CD4-positive, CD25-positive, alpha-beta regulatory T cell (primary cell): ENCODE measurements around the gene DNALI1. TPM values are rescaled to one million over a fixed set of nuclear protein-coding genes. Genes with fewer than 3 reads are reported as not detected.
"Not testable (repeated sequence)": the region's sequence is repeated elsewhere in the genome, so short reads cannot be mapped to it uniquely, and the experiment has no call there.

Source experiments
- ATAC-seq, 2 donors: fragments of 150-1000 bp; cut with Tn5 transposase; one replicate each; pipeline ENCODE4 v1.10.0; 2021; ENCODE audit warnings: low read depth in 2 of 2, moderate number of reproducible peaks in 2 of 2, moderate library complexity in 1 of 2
- DNase-seq, 3 donors: peaks; one replicate each; pipeline versions ENCODE4 v3.0.0 to v3.0.0-alpha.2; 2012 to 2022; ENCODE audit warnings: mixed read lengths in 1 of 3
- H3K27ac ChIP-seq: one replicate; pipeline ENCODE4 v1.7.0; 2013; ENCODE audit warnings: mild to moderate bottlenecking, low read length; ENCODE audit not compliant: insufficient read depth, poor library complexity, severe bottlenecking
- H3K27me3 ChIP-seq: one replicate; pipeline ENCODE4 v1.7.0; 2013; ENCODE audit warnings: low read length; ENCODE audit not compliant: control insufficient read depth, insufficient read depth
- H3K36me3 ChIP-seq: one replicate; pipeline ENCODE4 v1.7.0; 2013; ENCODE audit warnings: mild to moderate bottlenecking, low read length, moderate library complexity; ENCODE audit not compliant: control insufficient read depth, insufficient read depth
- H3K4me1 ChIP-seq: 2 replicates; pipeline ENCODE4 v1.7.0; 2013; ENCODE audit warnings: mild to moderate bottlenecking, low read length; ENCODE audit not compliant: insufficient read depth, control insufficient read depth, poor library complexity, severe bottlenecking
- H3K4me3 ChIP-seq: one replicate; pipeline ENCODE4 v1.7.0; 2013; ENCODE audit warnings: low read depth, mild to moderate bottlenecking, low read length, moderate library complexity
- H3K9me3 ChIP-seq, 2 experiments: 1 replicate in 1 of 2; 2 replicates in 1 of 2; pipeline ENCODE4 v1.7.0; 2013; ENCODE audit warnings: low read length in 2 of 2, mild to moderate bottlenecking in 1 of 2, moderate library complexity in 1 of 2; ENCODE audit not compliant: control insufficient read depth in 2 of 2
- H3K27ac Mint-ChIP-seq, 3 donors: one replicate each; pipeline ENCODE4 v1.8.0; 2020 to 2022; ENCODE audit warnings: mild to moderate bottlenecking in 3 of 3, mixed read lengths in 3 of 3, moderate library complexity in 2 of 3
- H3K27me3 Mint-ChIP-seq: one replicate; pipeline ENCODE4 v1.8.0; 2022; ENCODE audit warnings: mild to moderate bottlenecking, mixed read lengths
- H3K36me3 Mint-ChIP-seq: one replicate; pipeline ENCODE4 v1.8.0; 2020; ENCODE audit warnings: mixed read lengths
- H3K4me1 Mint-ChIP-seq, 4 donors: one replicate each; pipeline ENCODE4 v1.8.0; 2020 to 2022; ENCODE audit warnings: mixed read lengths in 4 of 4, mild to moderate bottlenecking in 1 of 4
- H3K4me3 Mint-ChIP-seq, 4 donors: one replicate each; pipeline ENCODE4 v1.8.0; 2020 to 2022; ENCODE audit warnings: mild to moderate bottlenecking in 4 of 4, mixed read lengths in 4 of 4, moderate library complexity in 3 of 4
- H3K9me3 Mint-ChIP-seq, 7 donors: one replicate each; pipeline ENCODE4 v1.8.0; 2020 to 2022; ENCODE audit warnings: mixed read lengths in 7 of 7, mild to moderate bottlenecking in 3 of 7, moderate library complexity in 2 of 7
- polyA plus RNA-seq, 4 donors: library from polyadenylated mRNA; unstranded; fragments of 300-500 nt; fragmentation: Illumina TruSeq; gene quantifications; one replicate each; pipeline ENCODE4 v1.2.3, GENCODE V29; 2021
- total RNA-seq: library from RNA; stranded (reverse); gene quantifications from one replicate; pipeline ENCODE4 v1.2.3, GENCODE V29; 2022

The DNALI1 gene
- total and polyA plus RNA-seq, 5 donors from 2014 or later: 0.22 to 0.32 (median 0.25) TPM; not detected in 2

DNA sequence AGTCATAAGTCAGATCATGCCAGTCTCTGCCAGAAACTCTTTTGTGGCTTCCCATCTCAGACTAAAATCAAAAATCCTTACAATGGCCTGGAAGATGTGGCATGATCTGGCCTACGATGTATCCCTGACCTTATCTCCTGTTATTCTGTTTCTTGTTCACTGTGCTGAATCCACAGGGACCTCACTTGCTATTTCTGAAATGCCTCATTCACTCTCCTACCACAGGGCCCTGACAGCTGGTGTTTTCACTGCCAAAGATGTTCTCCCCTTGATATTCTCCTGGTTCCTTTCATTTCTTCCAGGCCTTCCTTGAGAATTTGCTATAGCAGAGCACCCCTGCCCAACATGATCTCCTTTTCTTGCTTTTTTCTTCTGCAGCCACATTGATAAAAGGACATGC is 1.7 kb downstream of the DNALI1 start:
- H3K4me1 ChIP-seq: peaks cover 3% of the 10 kb centered on the region
- peaks cover 7 to 12% (median 8%) of the 10 kb centered on the region in 4 donors for H3K4me1 Mint-ChIP-seq
- H3K9me3 Mint-ChIP-seq: no peaks in the 10 kb centered on the region
- H3K27ac Mint-ChIP-seq: no peak overlapping the region
- no peaks in the 10 kb centered on the region for H3K36me3 ChIP-seq
- no peak overlapping the region for H3K4me3 ChIP-seq
- H3K4me3 Mint-ChIP-seq: peak overlapping the region in 2 of 4 donors; percentile 22 to 70
- peaks cover 3% of the 10 kb centered on the region for H3K36me3 Mint-ChIP-seq
- ATAC-seq (no peak), DNase-seq (no peak)
- H3K27me3 ChIP-seq: no peaks in the 10 kb centered on the region
- H3K9me3 ChIP-seq: no peaks in the 10 kb centered on the region
- H3K27me3 Mint-ChIP-seq: peaks cover 6% of the 10 kb centered on the region
- no peak overlapping the region for H3K27ac ChIP-seq

DNA sequence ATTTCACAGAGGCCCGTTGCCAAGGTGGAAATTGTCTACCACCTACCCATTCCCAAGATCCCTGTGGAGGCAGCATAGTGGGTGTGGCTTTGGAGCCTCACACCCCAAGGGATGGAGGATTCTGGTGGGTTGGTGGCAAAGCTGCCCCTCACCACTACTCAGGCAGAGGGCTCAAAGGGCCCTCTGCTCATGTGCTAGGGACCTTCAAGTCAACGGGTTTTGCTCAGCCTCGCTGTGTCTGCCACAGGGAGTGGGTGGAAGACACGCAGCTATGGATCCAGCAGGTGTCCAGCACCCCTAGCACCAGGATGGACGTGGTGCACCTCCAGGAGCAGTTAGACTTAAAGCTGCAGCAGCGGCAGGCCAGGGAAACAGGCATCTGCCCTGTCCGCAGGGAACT is 2.3 kb downstream of the DNALI1 start:
- peak overlapping the region in 1 of 4 donors; percentile 34 for H3K4me3 Mint-ChIP-seq
- Histone ChIP-seq H3K9me3 (no peaks in the 10 kb centered on the region), H3K36me3 (no peaks in the 10 kb centered on the region), H3K4me1 (no peaks in the 10 kb centered on the region), H3K4me3 (no peak overlapping the region), H3K27me3 (no peaks in the 10 kb centered on the region), H3K27ac (no peak overlapping the region)
- no peak for DNase-seq
- H3K9me3 Mint-ChIP-seq: no peaks in the 10 kb centered on the region
- peaks cover 6% of the 10 kb centered on the region for H3K27me3 Mint-ChIP-seq
- H3K36me3 Mint-ChIP-seq: peaks cover 2% of the 10 kb centered on the region
- H3K27ac Mint-ChIP-seq: no peak overlapping the region
- H3K4me1 Mint-ChIP-seq: peaks cover 3 to 9% (median 5%) of the 10 kb centered on the region in 4 donors
- no peak for ATAC-seq

DNA sequence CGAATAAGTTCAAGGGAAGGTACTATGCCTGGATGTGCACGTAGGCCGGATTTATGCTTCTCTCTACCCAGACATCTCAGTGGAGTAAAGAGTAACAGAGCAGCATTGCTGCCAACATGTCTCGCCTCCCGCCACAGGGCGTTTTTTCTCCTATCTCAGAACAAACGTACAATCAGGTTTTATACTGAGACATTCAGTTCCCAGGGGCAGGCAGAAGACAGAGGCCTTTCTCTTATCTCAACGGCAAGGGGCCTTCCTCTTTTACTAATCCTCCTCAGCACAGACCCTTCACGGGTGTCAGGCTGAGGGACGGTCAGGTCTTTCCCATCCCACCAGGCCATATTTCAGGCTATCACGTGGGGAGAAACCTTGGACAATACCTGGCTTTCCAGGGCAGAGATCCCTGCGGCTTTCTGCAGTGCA is 3.2 kb downstream of the DNALI1 start:
- H3K4me3 ChIP-seq, H3K36me3 Mint-ChIP-seq, ATAC-seq, H3K4me1 ChIP-seq, H3K9me3 Mint-ChIP-seq, H3K27ac ChIP-seq, H3K27me3 Mint-ChIP-seq, H3K4me1 Mint-ChIP-seq, H3K9me3 ChIP-seq, H3K36me3 ChIP-seq, DNase-seq, H3K27me3 ChIP-seq, H3K27ac Mint-ChIP-seq: not testable (repeated sequence)
- peak overlapping the region in 1 of 4 donors; percentile 33 for H3K4me3 Mint-ChIP-seq

DNA sequence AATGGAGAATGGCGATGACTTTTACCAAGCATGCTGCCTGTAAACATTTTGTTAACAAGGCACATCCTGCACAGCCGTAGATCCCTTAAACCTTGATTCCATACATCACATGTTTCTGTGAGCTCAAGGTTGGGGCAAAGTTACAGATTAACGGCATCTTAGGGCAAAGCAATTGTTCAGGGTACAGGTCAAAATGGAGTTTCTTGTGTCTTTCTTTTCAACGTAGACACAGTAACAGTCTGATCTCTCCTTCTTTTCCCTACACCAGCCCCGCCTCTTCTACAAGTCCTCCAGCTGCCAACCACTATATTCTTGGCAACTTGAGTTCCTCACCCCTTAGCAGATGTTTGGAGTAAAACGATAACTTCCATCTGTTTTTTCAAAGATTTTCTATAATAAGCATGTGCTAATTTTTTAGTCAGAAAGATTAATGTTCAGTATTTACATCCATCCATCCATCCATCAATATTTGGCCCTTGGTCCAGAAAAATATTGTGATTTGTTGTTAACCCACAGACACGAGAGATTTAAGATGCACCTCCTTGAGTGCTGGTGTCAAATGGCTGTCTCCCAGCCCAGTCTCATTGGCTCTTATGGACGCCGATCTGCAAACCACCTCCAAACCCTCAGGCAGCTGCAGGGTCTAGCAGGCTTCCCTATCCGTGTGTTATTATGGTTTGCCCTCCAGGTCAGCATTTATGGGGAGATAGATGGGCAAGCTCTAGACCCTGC is 3.8 kb downstream of the DNALI1 start:
- no peaks in the 10 kb centered on the region for H3K9me3 Mint-ChIP-seq
- Histone ChIP-seq H3K27ac (no peak overlapping the region), H3K27me3 (no peaks in the 10 kb centered on the region), H3K36me3 (peaks cover 8% of the 10 kb centered on the region), H3K4me1 (no peaks in the 10 kb centered on the region), H3K9me3 (no peaks in the 10 kb centered on the region), H3K4me3 (no peak overlapping the region)
- H3K27ac Mint-ChIP-seq: peak overlapping the region in 1 of 3 donors; percentile 66
- ATAC-seq (no peak), DNase-seq (no peak)
- H3K27me3 Mint-ChIP-seq: peaks cover 6% of the 10 kb centered on the region
- H3K36me3 Mint-ChIP-seq: peaks cover 3% of the 10 kb centered on the region
- peak overlapping the region in 1 of 4 donors; percentile 21 for H3K4me3 Mint-ChIP-seq
- peaks cover 0 to 7% (median 1%) of the 10 kb centered on the region in 4 donors for H3K4me1 Mint-ChIP-seq

DNA sequence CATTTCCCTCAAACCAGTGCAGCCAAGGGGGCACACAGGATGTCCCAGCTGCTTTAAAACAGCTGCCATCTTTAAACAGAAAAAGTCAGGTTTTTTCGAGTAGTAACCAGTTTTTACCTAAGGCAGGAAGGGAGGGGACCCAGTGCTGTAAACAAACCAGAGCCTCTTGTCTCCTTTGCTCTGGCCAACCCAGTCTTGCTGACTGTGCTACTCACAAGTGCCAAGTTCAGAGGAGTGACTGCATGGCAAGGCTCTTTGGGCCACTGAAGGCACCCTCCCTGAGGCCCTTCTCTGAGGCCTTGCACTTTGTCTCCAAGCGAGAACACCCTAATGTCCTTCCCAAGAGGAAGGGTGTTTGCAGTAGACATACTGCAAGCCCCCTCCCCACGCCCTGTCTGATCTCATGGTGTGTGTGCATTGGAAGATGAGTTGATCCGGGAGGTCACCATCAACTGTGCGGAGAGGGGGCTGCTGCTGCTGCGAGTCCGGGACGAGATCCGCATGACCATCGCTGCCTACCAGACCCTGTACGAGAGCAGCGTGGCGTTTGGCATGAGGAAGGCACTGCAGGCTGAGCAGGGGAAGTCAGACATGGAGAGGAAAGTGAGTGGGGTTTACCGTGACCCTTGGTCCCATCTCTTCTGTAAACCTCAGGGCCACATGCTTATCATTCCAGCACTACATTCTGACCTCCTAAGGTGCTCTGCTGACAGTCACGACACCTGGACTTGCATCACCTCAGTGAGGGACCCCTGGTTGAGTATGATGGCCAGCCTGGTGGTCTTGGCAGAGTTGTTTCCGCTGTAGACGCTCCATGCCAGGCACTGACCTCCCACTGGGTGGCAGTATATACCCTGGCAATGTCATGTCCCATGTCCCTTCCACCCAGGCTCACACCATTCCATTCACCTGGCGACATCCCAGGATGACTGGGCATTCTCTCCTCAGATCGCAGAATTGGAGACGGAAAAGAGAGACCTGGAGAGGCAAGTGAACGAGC is 4.7 kb downstream of the DNALI1 start:
- Histone ChIP-seq H3K27ac (no peak overlapping the region), H3K4me1 (no peaks in the 10 kb centered on the region), H3K4me3 (no peak overlapping the region), H3K27me3 (no peaks in the 10 kb centered on the region), H3K9me3 (no peaks in the 10 kb centered on the region), H3K36me3 (peaks cover 17% of the 10 kb centered on the region)
- no peak for ATAC-seq
- Mint-ChIP-seq H3K27ac (peak overlapping the region in 2 of 3 donors; percentile 73 to 84), H3K27me3 (peaks cover 6% of the 10 kb centered on the region), H3K36me3 (peaks cover 9% of the 10 kb centered on the region), H3K4me1 (peaks cover 0 to 7% (median 1%) of the 10 kb centered on the region in 4 donors), H3K4me3 (no peak overlapping the region), H3K9me3 (no peaks in the 10 kb centered on the region)
- DNase-seq: peak in 2 of 3 donors; percentile 14 to 82

DNA sequence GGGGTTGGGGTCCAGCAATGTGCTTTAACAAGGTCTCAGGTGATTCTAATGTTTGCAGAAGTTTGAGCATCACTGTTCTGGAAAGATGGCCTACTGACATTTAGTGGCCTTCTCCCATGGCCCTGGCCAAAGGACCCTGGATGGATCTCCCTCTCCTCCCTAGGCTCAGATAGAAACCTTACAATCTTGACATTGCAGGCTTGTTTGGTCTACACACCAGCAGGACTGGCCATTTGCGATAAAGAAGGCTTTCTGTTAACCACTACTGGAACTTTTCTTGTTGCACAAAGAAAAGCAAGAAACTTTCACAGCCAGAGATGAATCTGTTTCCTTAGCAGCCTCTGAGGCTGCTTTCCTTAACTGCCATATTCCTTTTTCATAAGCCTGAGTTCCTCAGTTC is 6.2 kb downstream of the DNALI1 start:
- peaks cover 23% of the 10 kb centered on the region for H3K36me3 Mint-ChIP-seq
- Histone ChIP-seq H3K27me3 (no peaks in the 10 kb centered on the region), H3K36me3 (peaks cover 32% of the 10 kb centered on the region), H3K27ac (no peak overlapping the region), H3K4me1 (no peaks in the 10 kb centered on the region), H3K4me3 (no peak overlapping the region), H3K9me3 (no peaks in the 10 kb centered on the region)
- H3K27ac Mint-ChIP-seq: peak overlapping the region in 1 of 3 donors; percentile 29
- no peak for DNase-seq
- peaks cover 0 to 4% (median 1%) of the 10 kb centered on the region in 4 donors for H3K4me1 Mint-ChIP-seq
- peaks cover 6% of the 10 kb centered on the region for H3K27me3 Mint-ChIP-seq
- no peak for ATAC-seq
- no peaks in the 10 kb centered on the region for H3K9me3 Mint-ChIP-seq
- no peak overlapping the region for H3K4me3 Mint-ChIP-seq

DNA sequence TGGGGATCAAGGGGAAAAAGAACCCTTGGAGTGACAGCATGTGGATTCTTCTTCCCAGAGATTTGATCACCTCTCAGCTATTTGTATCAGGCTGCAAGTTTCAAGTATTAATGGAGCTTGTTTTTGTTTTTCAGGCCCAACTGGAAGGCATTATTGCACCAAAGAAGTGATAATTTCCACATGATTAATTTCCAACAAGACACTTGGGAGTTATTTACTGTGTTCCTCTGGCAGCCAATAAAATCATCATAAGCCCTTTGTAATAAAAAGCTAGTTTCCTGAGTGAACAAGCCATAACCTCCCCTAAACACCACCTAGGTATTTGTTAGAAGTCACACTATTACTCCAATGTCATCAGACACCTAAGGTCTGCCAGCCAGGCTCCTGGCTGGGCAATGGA is 8.2 kb downstream of the DNALI1 start:
- no peak for DNase-seq
- no peaks in the 10 kb centered on the region for H3K27me3 ChIP-seq
- no peak overlapping the region for H3K4me3 Mint-ChIP-seq
- no peak overlapping the region for H3K27ac ChIP-seq
- peaks cover 6% of the 10 kb centered on the region for H3K27me3 Mint-ChIP-seq
- H3K27ac Mint-ChIP-seq: peak overlapping the region in 1 of 3 donors; percentile 44
- H3K9me3 Mint-ChIP-seq: no peaks in the 10 kb centered on the region
- H3K36me3 ChIP-seq: peaks cover 49% of the 10 kb centered on the region
- no peaks in the 10 kb centered on the region for H3K9me3 ChIP-seq
- H3K36me3 Mint-ChIP-seq: peaks cover 41% of the 10 kb centered on the region
- ATAC-seq: no peak
- no peaks in the 10 kb centered on the region for H3K4me1 ChIP-seq
- no peak overlapping the region for H3K4me3 ChIP-seq
- peaks cover 0 to 3% (median 0%) of the 10 kb centered on the region in 4 donors for H3K4me1 Mint-ChIP-seq
